ENCODE measurements around the gene SRRM4.

Gene SRRM4

DNA sequence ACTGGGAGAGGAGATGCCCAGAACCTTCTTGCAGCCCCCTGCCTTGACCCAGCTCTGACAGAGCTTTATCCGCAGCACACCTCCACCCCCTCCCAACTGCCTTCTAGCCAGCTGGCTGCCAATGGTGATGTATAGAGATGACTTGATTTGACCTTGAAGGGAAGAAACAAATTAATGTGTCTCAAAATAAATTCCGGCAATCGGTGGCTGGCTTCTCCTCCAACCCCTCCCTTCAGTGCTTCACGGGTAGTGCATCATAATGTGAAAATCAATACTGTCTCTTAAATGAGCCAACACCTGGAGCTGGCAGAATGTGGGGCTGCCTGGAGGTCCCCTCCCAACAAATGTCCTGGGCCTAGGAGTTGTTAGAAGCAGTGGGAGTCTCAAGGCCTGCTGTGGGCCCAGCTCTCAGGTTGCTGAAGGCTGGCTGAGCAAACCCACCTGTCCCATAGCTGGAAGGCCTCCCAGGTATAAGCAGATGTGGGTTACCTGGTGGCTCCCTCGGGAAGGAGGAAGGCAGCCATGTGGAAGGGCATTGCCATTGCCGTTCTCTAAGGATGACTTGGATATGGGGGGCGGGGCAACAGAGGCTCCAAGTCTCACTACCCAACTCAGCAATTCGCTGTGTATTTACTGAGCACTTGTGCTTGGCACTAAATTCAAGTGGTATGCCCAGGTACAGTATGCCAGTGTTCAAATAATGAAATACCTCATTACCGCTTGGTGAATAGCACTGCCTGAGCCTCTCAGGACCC lies 220.6 kb downstream of the SRRM4 start:
- DNase-seq (ENCODE audit: low read depth in 3 of 3) = no peak

DNA sequence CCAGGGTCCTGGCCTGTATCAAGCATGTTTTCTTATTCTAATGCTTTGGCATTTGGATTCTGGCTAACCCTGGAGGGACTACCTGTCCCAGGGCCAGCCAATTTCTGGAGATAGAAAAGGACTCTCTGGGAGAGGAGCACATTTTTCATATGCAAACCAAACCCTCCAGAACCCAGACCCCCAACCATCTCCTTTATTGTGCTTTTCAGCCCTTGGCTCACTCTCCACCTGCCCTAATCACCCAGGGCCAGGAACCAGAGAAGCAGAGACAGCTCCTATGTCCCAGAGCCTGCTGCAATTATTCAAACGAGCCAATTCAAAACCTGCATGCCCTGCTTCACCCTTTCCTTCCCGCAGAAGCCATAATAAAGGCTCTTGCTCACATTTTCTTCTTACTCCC lies 221.2 kb downstream of the SRRM4 start:
- no peak for DNase-seq (ENCODE audit: low read depth in 3 of 3)

DNA sequence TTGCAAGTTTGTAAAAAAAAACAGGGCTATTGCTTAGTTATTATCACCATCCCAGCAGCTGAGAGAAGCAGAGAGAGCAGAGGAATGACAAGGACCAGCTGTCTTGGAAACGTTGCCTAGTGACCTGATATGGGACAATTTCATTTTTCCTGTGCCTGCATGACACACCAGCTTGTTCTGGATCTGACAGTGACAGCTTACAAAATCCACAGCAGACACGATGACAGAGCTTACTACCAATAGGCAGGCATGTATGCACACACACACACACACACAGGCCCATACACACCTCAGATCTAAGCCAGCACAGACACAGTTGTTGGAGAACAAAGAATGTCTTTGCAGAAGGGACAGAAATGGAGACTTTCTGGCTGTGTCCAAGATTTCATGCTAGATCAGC lies 222.8 kb downstream of the SRRM4 start:
- DNase-seq (ENCODE audit: low read depth in 3 of 3) = no peak

DNA sequence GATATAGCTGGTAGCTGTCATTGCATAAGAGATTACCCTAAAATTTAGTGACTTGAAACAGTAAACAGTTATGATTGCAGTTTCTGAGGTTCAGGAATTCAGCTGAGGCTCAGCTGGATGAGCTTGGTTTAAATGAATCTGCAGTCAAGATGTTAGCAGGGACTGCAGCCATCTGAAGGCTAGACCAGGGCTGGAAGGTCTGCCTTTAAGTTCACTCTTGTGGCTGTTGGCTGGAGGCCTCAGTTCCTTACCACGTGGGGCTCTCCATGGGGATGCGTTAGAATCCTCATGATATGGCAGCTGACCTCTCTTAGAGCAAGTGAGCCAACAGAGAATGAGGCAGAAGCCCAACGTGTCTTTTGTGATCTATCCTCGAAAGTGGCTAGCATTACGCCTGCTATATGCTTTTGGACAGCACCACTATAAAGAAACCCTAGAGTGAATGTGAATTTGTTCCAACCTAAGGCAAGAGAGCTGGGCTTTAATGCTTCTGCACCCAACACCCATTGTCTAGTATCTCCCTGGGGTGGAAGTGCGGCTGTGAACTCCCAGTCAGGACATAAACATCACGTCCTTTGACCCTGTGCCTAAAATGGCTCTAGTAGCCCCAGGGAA lies 223.4 kb downstream of the SRRM4 start:
- no peak for DNase-seq (ENCODE audit: low read depth in 3 of 3)

DNA sequence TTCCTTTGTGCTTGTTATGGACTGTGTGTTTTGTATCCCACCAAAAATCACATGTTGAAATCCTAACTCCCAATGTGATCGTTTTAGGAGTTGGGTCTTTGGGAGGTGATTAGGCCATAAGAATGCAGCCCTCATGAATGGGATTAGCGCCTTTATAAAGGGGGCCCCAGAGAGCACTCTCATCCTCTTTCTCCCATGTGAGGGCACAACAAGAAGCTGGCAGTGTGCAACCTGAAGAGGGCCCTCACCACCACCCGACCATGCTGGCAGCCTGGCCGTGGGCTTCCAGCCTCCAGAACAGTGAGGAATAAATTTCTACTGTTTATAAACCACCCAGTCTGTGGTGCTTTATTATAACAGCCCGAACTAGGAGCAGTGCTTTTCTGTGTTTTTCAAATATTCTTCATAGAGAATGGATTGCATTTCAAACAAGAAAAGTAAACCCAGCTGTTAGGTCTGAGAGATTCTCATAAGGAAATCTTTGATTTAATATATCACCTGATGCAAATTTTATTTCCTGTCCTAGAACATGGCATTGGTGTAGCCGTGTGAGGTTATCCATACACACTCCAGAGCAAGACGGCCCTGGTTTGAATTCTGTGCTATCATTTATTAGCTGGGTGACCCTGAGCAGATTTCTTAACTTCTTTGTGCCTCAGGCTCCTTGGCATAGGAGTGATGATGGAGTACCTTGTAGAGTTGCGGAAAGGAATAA lies 225.2 kb downstream of the SRRM4 start:
- no peak for DNase-seq (ENCODE audit: low read depth in 3 of 3)

DNA sequence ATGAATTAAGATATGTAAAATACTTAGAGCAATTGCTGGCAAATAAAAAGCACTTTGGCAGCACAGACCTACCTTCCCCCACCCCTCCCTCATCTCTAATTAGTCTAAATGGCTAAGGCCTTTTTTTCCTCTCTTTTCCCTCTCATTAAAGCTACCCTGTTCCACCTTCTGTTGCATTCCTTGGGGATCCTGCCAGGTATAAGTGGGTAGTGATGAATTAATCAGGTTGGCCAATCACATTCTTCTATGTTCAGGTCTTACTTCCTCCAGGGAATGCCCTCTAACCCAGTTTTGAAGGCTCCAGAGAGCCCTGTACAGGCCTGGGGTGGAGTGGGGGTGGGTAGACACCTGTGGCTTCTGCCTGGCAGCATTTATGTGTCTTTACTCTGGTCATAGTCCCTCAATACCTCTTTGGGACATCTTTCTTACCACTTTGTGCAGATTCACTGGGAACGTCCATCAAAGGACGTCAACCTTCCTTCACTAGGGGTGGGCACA lies 225.8 kb downstream of the SRRM4 start:
- DNase-seq (ENCODE audit: low read depth in 3 of 3) = no peak

DNA sequence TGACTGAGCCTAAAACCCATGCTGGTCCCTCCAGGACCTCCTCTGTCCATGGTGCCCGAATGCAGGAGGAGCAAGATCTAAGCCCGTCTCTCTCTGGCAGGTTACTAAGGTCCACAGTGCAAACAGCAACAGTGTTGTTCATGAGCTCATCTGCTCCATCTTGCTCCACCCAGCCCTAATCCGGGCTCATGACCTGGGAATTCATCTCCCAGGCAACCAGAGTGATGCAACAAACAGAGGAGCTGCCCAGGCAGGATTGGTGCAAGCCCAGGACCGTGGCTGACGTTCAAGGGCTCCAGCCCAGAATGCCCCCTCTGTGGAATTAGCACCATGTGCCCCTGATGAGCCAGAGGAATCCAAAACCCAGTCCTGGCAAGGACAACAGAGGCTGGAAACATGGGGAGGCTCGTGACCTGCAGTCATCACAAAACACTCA lies 227.3 kb downstream of the SRRM4 start:
- no peak for DNase-seq (ENCODE audit: low read depth in 3 of 3)

DNA sequence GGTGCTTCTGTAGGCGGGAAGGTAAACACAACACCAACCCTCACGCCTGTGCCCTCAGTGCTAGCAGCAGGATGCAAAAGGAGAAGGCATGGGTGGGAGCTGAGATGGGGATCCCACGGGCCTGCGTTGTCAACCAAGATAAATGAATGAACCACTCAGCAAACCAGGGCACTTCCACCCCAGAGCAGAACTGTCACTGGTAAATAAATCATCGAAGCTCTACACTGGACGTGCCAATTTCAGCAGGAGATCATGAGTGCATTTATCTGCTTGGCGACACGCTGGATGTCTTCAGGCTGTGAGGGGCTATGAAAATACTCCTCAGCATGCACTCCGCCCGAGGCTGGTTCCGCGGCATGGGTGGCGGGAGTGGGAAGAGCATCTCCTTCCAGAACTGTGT lies 230.5 kb downstream of the SRRM4 start:
- DNase-seq (ENCODE audit: low read depth in 3 of 3) = no peak

Data from stimulated activated CD4-positive, alpha-beta T cell treated with anti-CD3 and anti-CD28 coated beads, TNF-alpha, amount 100 ng/mL, for 48 hours (primary cell).